Progenitor cell of endocrine pancreas (in vitro differentiated cells): Measurements from ENCODE around the gene SLU7. TPM values are rescaled to one million over a fixed set of nuclear protein-coding genes. Genes with fewer than 3 reads are reported as not detected.

Experiments
- DNase-seq: peaks from one replicate; pipeline ENCODE4 v3.0.0; 2021; ENCODE audit warnings: low spot score; ENCODE audit not compliant: unreplicated experiment
- H3K27ac Mint-ChIP-seq: 2 replicates; pipeline ENCODE4 v1.8.0; 2021; ENCODE audit warnings: mild to moderate bottlenecking, moderate library complexity, mixed read lengths
- H3K27me3 Mint-ChIP-seq: 2 replicates; pipeline ENCODE4 v1.8.0; 2021; ENCODE audit warnings: mixed read lengths
- H3K36me3 Mint-ChIP-seq: 2 replicates; pipeline ENCODE4 v1.8.0; 2022; ENCODE audit warnings: mixed read lengths; ENCODE audit not compliant: insufficient read depth
- H3K4me1 Mint-ChIP-seq: 2 replicates; pipeline ENCODE4 v1.8.0; 2021; ENCODE audit warnings: low read depth, mixed read lengths
- H3K4me3 Mint-ChIP-seq: 2 replicates; pipeline ENCODE4 v1.8.0; 2021; ENCODE audit warnings: low read depth, mild to moderate bottlenecking, moderate library complexity, mixed read lengths
- H3K9me3 Mint-ChIP-seq: 2 replicates; pipeline ENCODE4 v1.8.0; 2021; ENCODE audit warnings: low read depth, mixed read lengths
- total RNA-seq: library from RNA; stranded (reverse); gene quantifications from 2 replicates; pipeline ENCODE4 v1.2.1, GENCODE V29; 2021
- TF ChIP-seq, protein P1 (sequence below): fragments of 200-600 bp; sonication (generic); IDR thresholded peaks from one replicate; pipeline ENCODE4 v1.5.0; 2021; ENCODE audit warnings: antibody characterized with exemption, mild to moderate bottlenecking; ENCODE audit not compliant: unreplicated experiment

Gene SLU7
- total RNA-seq, 1 donor from 2014 or later = 43.1 TPM

DNA sequence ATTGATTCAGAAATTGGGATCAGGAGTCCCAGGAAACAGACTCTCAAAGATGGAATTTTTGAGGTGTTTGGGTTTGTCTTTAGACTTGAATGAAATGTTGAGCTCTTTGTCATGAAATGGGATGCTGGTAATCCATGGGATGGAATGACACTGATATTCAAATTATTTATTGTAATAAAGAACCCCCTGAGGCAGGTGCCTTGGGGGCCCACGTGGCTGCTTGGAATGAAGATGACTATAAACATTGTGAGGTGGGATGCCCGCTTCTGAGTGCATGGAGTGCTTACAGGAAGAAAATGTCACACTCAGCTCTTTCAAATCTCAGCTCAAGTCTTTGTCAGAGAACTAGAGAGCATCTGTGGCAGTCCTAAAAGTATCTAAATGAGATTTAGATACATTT lies 38.8 kb downstream of the SLU7 start:
- no peak for DNase-seq
- TF ChIP-seq, protein P1, sequence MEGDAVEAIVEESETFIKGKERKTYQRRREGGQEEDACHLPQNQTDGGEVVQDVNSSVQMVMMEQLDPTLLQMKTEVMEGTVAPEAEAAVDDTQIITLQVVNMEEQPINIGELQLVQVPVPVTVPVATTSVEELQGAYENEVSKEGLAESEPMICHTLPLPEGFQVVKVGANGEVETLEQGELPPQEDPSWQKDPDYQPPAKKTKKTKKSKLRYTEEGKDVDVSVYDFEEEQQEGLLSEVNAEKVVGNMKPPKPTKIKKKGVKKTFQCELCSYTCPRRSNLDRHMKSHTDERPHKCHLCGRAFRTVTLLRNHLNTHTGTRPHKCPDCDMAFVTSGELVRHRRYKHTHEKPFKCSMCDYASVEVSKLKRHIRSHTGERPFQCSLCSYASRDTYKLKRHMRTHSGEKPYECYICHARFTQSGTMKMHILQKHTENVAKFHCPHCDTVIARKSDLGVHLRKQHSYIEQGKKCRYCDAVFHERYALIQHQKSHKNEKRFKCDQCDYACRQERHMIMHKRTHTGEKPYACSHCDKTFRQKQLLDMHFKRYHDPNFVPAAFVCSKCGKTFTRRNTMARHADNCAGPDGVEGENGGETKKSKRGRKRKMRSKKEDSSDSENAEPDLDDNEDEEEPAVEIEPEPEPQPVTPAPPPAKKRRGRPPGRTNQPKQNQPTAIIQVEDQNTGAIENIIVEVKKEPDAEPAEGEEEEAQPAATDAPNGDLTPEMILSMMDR = no peak
- H3K4me1 Mint-ChIP-seq = no peaks in the 10 kb centered on the region
- no peak overlapping the region for H3K27ac Mint-ChIP-seq
- peaks cover 6% of the 10 kb centered on the region for H3K27me3 Mint-ChIP-seq
- no peak overlapping the region for H3K4me3 Mint-ChIP-seq
- H3K36me3 Mint-ChIP-seq = no peaks in the 10 kb centered on the region
- no peaks in the 10 kb centered on the region for H3K9me3 Mint-ChIP-seq

DNA sequence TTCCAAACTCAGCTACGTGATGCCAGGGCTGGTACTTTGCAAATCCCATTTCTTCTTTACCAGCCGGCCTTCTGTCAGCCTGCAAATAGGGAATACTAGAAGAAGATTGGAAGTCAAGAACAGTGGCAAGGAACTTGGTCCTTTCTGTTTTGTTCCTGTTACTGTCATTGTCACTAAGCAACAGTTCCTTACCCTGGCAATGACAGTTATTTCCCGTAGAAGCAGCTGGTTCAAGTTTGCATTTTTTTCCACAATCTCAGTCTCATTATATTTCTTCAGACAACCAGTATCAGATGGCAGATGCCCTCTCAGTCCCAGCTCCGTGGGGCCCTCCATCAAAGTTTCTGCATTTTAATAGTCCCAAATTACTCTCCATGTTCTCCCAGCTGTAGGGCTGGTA lies 39.4 kb downstream of the SLU7 start:
- no peaks in the 10 kb centered on the region for H3K36me3 Mint-ChIP-seq
- H3K4me1 Mint-ChIP-seq = no peaks in the 10 kb centered on the region
- H3K4me3 Mint-ChIP-seq = no peak overlapping the region
- TF ChIP-seq, protein P1 = no peak
- H3K27ac Mint-ChIP-seq = no peak overlapping the region
- H3K27me3 Mint-ChIP-seq = peaks cover 10% of the 10 kb centered on the region
- DNase-seq = no peak
- H3K9me3 Mint-ChIP-seq = no peaks in the 10 kb centered on the region

DNA sequence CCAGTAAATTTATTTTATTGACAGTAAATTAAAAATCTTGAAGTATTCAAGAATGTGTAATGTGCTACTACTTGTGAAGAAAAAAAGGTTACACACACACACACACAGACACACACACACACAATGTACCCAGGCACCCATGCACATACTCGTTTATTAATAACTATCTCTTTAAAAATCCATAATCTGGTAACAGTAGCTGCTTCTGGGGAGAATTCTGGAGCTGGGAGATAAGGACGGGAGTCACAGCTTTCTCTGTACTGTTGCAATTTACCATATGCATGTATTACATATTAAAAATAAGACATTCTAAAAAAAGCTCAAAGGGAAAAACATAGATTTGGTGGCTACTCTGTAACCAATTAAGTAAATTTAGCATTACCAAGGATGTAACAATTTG lies 40.6 kb downstream of the SLU7 start:
- TF ChIP-seq, protein P1 = no peak
- Mint-ChIP-seq H3K27me3 (peaks cover 17% of the 10 kb centered on the region), H3K9me3 (no peaks in the 10 kb centered on the region), H3K4me1 (no peaks in the 10 kb centered on the region), H3K27ac (no peak overlapping the region), H3K4me3 (no peak overlapping the region), H3K36me3 (no peaks in the 10 kb centered on the region)
- no peak for DNase-seq

DNA sequence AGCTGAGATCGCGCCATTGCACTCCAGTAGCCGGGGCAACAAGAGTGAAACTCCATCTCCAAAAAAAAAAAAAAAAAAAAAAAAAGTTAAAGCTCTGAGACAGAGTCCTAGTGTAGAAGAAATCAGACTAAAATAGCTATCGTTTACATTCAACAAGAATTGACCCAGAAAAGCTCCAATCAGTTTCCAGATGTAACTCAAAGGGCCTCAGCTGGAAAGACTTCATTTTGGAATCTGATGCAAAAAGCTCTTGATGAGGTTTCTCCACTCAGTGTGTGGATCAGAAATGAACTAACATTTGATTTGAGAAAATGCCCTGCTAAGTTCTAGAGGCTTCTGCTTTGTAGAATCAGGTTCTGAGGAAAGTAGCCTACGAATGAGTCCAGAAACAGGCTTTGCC lies 41.2 kb downstream of the SLU7 start:
- Mint-ChIP-seq H3K9me3 (no peaks in the 10 kb centered on the region), H3K4me1 (no peaks in the 10 kb centered on the region), H3K27ac (no peak overlapping the region), H3K4me3 (no peak overlapping the region), H3K27me3 (peaks cover 24% of the 10 kb centered on the region), H3K36me3 (no peaks in the 10 kb centered on the region)
- DNase-seq = no peak
- TF ChIP-seq, protein P1 = no peak

DNA sequence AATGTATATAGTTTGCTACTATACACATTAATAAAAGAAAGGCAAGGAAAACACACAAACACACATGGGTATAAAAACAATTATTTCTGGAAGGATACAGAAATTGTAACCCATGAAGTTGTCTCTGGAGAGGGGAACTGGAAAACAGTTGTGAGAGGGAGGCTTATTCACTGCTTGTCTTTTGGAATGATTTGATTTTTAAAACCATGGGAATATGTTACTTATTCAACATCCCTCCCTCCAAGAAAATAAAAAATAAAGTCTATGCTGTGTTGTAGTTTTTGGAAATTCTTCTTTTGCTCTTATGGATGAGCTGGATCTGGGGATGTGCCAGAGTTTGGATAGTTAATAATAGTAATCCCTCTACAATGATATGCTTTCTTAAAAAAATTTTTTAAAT lies 42.5 kb downstream of the SLU7 start:
- no peak overlapping the region for H3K27ac Mint-ChIP-seq
- no peaks in the 10 kb centered on the region for H3K36me3 Mint-ChIP-seq
- TF ChIP-seq, protein P1 = no peak

DNA sequence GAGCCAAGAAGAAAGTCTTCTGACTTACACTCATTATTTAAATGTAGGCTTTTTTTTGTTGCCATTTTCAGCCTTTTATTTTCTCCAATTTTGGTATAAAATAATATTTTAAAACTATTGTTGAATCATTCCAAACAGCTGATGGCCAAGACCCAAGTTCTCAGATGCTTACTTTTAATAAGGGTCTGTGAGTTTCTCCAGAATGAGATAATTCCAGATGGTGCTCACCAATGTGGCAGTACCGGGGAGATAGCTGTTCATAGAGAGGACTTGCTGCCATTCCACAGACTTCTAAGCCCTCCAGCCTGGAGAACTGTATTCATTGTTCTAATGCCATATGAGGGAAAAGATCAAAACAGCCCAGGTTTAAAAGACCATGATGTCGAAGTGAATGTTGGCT lies 43.2 kb downstream of the SLU7 start:
- Mint-ChIP-seq H3K36me3 (no peaks in the 10 kb centered on the region), H3K9me3 (no peaks in the 10 kb centered on the region), H3K27ac (no peak overlapping the region), H3K27me3 (peaks cover 43% of the 10 kb centered on the region), H3K4me3 (no peak overlapping the region), H3K4me1 (no peaks in the 10 kb centered on the region)
- DNase-seq = no peak
- TF ChIP-seq, protein P1 = no peak

More for the DNA sequence above, 42.5 kb downstream of the SLU7 start:
- DNase-seq = no peak
- no peak overlapping the region for H3K4me3 Mint-ChIP-seq
- H3K27me3 Mint-ChIP-seq = peaks cover 36% of the 10 kb centered on the region
- no peaks in the 10 kb centered on the region for H3K9me3 Mint-ChIP-seq
- H3K4me1 Mint-ChIP-seq = no peaks in the 10 kb centered on the region
